CD1c-positive myeloid dendritic cell (primary cell): ENCODE results near the gene RAB15.

Experiments used
- DNase-seq: peaks from one replicate; pipeline ENCODE4 v3.0.0-alpha.2; 2016; ENCODE audit errors: extremely low spot score

Gene RAB15

DNA sequence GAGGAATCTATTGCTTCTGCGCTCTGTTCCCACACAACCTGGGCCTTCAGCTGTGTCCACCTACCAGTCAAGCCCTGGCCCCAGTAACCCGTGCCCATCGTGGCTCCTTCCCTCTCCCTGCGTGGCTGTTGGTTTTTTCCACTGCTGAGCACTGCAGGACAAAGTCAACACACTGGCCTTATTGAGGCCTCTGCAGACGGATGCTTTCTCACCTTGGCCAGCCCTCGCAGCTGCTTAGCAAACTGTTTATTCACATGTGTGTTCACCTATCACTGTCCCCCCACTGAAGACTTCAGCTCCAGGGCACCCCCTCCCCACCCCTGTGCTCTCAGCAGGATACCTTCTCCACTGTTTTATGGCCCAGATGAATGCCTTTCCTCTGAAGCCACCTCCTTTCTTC is 16.8 kb downstream of the RAB15 start:
- no peak for DNase-seq

DNA sequence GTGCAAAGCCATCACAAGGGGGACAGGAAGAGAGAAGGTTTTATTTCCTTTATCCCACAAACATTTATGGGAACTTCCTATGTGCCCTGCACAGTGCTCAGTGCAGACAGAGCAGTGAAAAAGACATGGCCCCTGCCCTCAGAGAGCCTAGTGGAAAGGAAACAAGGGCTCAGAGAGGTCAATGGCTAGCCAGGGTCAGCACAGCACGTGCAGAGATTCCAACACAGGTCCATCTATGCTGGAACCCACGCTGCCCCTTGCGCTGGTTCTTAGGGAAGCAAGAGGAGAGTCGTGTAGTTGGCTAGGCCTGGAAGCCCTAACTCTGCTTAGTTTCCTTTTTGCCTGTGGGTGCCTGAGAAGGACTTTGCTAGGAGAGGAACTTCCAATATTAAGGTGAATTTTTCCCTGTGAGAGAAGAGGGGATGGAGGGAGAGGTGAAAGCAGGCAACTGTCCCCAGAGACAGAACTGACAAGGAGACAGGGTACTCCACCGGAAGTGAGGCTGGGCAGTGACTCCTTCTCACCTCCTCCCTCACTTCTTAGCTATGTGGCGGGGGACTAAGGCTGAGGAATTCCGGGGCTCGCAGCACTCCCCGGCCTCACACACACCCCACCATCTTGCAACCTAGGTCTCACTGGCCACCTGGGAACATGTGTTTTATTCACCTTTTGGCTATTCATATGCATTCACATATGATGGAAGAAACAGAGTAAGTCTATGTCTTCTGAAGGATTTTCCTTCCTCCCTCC is 17.5 kb downstream of the RAB15 start:
- DNase-seq: no peak

DNA sequence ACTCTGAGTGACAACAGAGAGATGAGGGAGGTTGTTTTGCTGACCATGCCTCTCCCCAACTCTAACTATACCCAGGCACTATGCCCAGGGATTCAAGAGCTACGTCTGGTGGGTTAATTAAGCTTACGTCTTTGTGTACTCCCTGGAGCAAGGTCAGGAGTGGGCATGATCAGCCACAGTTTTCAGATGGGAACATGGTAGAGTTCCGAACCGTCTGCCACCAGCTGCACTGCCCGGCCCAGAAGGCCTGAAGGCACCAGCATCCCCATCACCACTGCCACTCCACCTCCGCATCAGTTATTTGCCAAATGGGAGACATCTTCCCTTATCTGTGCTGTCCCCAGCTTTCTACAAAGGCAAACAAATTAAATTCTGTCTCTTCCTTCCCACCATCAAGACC is 18.5 kb downstream of the RAB15 start:
- DNase-seq: no peak

DNA sequence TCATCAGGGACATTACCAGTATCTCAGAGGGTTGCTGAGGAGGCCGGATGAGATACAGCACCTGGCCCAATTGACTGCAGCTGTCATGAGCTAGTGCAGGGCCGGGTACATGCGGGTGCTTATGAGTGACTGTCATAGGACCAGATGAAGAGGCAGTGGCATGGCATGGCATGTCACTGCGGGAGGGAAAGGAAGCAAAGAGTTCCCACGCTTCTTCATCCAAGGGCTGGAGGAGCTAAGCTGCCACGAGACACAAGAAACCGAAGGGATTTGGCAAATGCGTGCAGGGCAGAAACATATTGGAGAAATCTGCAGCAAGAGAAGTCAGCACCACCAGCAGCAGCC is 18.9 kb downstream of the RAB15 start:
- no peak for DNase-seq

DNA sequence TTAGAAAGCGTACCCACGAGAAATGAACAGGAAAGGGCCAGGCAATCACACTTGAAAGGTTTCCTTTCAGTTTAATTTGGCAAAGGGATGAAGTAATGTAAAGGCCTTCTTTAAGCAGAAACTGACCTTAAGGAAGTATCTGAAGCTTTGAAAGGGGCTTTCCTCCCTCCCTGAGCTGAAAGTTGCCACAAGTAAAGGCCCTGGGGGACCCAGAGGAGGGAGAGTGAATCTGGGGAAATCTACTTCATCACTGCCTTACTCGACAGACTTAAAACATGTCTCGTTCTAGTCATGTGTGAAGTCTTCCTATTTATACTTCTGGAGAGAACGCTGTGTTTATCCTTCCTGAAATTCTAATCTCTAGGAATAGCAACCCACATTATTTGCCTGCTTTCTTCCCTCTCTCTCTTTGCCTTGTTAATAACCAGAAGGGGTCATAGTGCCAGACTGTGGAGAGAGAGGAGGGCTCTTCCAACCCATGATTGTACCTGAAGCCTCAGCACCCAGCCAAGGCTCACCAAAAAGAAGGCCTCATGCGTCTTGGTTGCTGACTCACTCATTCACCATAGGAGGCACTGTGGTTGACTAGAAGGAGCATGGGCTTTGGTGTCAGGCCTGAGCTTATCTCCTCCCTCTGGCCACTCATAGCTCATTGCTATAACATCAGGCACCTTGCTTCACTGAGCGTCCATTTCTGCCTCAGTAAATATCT is 19.4 kb downstream of the RAB15 start:
- DNase-seq: no peak

DNA sequence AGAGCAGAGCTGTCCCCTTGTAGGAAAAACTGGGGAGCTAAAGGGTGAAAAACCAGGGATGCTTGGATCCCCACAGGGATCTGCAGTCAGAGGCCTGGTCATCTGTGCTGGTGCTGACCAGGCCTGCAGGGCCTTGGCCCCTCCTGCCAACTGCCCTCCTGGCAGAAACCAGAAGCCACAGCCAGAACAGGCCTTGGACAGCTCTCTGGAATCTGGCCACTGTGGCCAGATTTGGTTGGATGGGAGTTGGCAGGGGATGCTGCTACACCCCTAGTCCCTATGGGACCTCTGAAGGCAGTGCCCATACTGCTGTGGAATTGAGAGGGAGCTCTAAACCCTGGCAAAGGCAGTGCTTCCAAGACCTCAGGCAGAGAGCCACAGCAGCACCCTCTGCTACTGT is 20.4 kb downstream of the RAB15 start:
- DNase-seq: no peak

DNA sequence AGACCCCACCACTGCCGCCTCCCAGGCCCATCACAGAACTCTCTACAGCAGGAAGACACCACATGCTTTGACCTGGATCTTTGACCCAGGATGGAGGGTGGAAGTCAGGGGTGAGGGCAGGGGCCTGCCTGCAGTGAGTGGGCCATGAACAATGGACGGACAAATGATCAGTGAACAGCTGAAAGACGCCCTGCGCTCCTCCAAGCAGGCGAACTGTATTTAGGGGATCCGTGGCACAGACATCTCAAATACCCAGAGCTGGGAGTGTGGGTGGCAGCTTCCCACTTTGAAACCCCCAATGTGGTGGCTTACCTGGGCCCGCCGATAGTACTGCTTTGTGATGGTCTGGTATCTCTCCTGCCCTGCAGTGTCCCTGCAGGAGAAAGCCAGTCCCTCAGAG is 20.8 kb downstream of the RAB15 start:
- no peak for DNase-seq

DNA sequence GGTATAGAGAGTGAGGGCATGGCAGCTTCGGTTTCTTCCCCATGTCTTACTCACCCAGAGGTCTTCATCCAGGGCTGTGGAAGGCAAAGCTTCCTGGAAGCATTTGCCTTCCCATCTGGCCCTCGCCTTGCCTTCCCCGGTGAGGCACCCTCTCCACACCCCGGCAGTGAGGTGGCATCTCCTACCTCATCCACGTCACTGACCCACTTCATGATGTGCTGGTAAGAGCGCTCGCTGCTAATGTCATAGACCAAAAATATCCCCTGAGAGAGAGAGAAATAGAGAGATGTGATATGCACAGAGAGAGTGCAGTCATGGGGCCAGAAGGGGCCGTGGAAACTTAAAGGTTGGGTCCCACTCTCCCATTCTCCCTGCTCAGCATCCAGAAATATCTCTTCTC is 21.2 kb downstream of the RAB15 start:
- DNase-seq: no peak

DNA sequence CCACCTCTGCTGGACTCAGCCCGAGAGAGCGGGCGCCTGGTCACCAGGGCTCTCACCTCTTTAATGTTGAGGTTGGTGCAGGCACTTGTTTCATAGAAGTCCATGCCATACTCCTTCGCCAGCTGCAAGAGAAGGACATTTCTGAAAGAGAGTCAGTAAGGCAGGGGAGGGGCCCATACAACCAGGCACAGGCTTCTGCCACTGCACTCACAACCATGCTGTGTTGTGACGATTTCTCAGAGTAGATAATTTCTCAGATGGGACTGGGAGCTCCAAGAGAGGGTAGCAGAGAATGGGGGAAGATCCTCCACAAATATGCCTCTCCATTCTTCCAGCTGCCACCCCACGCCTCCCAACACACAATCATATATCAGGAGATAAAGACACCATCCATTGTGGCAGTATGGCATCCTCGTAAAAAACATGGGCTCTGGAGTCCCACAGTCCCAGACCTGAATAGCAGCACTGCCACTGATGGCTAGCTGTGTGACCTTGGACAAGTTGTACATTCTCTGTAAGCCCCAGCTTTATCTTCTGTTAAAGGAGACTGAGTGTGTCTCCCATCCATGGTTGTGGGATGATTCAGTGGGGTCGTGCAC is 23.4 kb downstream of the RAB15 start:
- DNase-seq: no peak

DNA sequence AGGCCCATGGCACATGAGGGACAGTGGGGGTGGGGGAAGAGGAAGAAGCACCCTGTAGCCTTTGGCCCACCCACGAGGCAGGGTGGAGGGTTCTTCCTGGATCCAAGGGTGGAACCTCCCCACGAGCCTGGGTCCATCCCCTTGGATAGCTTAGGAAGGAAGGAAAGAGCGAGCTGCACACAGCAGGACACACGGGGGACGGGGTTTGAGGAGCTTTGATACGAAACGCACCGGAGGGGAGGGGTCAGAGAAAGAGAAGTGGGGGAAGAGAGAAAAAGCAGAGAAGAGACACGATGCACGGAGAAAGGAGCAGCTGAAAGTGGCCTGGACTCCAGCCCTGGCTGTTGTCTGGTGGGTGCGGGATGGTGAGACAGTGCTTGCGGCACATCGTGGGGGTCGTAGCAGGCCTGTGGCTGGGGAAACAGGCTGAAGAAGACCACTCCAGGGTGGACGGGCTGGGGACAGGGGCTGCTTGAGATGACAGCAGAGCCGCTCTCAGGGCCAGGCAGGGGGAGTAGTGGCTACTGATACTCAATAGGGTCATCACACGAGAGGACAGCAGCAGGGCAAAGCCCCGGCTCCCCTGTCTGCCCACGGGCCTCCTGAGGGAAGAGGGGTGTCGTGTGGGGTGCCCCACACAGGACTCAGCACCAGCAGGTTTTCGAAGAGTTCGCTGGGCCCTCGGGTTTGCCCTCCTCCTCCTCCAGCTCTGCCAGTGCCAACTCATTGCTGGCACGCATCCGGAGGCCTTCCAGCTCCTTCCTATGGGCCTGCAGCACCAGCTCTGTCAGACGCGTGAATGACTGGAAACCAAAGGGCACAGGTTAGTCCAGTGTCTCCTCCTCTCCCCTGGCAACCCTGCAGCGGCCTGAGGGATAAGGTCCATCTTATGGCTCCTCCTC is 24.2 kb downstream of the RAB15 start:
- no peak for DNase-seq

DNA sequence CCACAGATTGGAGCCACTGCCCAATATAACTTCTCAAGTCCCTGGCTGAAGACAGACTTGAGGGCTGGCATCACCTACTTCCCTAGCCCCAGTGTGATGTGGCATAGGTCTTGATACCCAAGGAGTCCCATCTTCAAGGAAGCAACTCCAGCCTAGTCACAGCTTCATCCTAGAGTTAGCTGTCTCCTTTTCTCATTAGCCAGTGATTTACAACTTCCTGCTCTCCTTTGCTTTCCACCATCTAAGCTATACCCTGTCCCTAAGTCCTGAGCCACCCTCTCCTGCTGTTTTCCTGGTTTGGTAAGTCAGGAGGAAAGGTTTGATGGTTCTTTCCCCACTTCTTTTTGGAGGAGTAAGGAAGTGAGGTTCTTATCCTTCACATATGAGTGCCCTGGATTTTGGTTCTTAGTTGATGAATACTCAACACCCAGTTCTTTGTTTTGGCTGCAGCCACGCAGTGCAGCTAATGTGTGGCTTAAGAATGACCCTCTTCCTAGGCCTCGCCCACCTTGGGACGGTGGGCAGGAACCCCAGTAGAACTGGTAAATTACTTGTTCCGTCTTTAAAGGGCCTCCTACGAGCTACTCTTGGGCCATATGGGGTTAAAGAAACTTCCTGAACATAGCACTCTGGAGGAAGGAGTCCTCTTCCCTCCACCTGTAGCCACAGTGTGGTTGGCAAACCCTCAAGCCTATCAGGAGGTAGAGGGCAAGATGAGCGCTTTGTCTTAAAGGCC is 25.7 kb downstream of the RAB15 start:
- DNase-seq: no peak

DNA sequence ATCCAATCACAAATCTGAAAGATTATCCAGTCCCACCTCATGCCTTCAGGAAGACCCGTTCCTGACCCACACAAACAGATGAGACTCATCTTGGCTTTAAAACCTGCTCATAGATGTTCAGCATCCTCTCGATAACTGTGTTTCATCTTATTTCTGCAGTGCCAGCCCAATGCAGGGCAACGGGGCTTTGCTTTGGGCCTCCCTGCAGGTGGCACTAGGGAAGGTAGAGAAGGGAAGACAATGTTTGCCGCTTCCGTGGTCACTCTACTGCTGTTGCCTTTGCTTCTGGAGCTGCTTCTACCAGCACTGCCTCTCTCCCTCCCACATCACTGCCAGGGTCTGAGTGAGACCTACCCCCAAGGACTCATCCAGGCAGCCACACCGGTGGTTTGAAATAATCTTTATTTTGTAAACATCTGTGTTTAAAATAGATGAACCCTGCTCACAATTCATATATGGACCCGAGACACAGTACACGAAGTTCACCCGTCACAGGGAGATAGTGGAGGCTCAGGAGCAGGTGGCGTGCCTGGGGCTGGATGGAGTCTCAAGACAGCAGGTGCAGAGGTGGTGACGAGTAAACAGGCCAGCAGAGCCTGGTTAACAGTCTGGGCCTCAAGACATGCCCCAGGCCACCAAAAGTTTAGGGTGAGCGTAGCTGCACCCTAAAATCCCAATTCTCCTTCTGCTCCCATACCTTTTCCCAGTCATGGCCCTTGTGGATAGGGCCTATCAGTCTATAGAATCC is 26.5 kb downstream of the RAB15 start:
- DNase-seq: no peak

DNA sequence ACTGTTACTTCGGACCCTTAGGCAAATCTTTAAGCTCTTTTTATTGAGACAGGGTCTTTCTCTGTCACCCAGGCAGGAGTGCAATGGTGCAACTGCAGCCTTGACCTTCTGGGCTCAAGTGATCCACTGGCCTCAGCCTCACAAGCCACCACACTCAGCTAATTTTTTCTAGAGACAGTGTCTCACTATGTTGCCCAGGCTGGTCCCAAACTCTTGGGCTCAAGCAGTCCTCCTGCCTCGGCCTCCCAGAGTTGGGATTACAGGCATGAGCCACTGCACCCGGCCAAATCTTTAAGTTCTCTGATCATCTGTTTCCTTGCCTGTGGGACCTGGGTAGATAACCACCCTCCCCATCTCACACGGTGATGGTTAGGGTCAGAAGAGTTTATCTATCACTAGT is 27.3 kb downstream of the RAB15 start:
- no peak for DNase-seq

DNA sequence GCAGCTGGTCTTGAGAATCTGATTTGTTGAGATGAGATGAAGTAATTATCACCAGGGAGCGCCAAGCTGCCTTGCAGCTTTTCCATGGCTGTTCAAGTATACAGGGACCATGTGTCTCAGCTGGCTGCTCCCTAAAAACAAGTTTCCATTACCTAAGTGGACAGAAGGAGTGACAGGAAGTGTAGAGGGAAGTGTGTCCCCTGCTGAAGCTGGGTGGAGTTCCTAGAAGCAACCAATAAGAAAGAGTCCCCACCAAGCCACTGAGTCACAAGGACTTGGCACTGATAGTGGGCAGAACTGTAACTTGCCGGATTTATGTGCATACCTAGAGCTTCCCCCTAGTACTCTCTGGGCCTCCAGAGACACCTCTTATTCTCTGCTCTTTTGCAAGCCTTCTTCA is 28.1 kb downstream of the RAB15 start:
- no peak for DNase-seq

DNA sequence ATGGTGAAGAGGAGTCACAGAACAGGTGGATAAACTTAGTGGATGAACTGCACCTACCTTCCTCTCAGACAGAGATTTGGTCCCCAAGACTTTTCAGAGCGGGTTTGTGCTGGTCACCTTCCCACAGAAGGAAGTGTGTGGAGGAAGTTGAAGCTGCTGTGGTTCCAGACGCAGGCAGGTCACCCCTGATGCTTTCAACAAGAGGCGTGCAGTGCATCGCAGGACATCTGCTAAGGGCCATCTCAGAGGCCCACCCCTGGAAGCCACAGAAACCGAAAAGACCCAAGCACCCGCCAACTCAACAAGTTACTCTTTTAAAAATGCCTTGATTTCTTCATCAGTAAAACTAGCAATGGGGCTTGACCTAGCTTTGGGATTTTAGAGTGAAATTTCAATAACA is 28.6 kb downstream of the RAB15 start:
- DNase-seq: no peak

DNA sequence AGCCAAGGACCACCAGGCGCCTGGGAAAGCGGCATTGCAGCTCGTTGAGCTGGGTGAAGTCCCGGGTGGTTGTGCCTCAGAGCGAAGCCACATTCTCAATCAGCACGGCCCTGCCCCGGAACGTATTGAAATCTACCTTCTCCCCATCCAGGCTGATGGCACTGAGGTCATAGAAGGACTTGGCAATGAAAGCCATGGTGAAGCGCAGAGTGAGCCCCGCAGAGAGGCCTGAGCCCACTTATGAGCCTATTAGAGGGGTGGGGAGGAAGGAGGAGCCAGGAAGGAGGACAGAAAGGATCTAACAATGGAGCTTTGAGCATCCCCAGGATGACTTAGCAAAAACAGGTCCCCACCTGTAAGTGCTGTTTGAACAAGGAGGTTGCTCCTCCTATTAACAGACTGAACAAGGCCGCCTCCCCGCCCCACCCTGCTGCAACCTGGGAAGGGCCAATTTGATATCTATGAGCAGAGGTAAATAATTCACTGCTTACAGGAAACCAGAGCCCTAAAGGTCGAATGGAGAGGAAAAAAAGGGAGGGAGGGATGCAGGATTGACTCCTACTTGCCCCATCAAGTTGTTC is 29.5 kb downstream of the RAB15 start, which contains the start of gene GPX2:
TSS of gene GPX2 (minus strand) at position 215 of the 581 bp plus-strand sequence. CDS start at position 196, 19 bp downstream.
- DNase-seq: no peak

DNA sequence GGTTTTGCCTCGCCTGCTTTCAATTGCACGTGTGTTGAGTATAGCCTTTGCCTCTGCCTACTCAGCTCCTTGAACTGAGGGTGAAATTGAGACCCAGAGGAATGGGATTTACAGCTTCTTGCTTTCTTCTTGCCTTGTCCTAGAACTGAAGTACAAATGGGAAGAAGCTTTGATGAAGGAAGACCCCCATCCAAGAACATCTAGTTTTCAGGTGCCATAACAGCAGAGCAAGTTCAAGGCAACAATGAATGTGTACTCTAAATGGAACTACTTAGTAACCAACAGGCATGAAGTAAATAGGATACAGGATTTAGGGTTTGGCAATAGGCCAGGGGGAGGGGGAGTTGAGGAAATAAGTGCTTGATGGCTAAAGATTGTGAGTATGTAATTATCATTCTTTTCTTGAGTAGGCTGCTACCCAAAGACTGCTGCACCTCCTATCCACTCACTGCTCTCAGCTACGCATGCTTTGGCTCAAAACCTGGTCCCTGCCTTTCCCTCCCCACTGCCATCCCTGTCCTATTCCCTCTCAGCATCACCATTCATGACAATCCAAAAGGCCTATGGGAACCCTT is 31.7 kb downstream of the RAB15 start:
- no peak for DNase-seq

DNA sequence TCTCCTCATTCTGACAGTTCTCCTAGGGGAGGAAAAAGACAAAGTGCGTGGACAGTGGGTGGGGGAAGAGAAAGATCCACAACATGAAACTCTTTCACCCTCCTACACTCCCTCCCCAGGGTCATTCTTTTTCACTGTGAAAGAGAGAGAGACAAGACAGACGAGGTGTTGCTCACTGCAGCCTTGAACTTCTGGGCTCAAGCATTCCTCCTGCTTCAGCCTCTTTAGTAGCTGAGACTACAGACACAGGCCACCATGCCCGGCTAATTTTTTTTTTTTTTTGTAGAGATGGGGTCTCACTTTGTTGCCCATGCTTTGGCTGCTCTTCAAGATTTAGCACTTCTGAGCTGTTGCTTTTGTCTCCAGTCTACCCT is 32.3 kb downstream of the RAB15 start:
- DNase-seq: no peak

DNA sequence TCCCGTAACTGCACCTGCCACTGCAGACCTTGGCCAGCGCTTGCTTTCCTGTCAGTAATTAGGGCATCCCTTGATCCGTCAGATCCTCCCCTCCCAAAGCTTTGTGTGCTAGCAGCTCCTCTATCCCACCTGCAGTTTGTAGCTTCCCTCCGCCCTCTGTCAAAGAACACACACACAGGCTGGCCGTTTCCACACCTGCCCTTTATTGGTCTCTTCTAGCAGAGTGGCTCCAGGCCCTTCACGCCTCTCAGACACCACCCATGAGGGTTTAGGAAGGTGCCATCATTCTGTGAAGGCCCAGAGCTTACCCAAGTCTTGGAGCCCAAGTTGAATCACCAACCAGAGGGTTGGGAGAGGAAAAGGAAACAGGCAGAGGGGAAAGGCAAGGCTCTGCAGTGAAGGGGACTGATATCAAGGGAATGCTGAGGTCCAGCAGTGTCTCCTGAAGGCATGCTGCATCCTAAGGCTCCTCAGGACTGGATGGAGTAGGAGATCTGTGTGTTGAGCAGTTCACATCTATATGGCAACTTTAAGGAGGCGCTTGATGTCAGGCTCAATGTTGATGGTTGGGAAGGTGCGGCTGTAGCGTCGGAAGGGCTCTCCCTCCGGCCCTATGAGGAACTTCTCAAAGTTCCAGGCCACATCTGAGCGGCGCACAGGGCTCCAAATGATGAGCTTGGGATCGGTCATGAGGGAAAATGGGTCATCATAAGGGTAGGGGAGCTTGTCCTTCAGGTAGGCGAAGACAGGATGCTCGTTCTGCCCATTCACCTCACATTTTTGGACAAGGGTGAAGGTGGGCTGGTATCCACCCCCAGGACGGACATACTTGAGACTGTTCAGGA is 32.9 kb downstream of the RAB15 start:
- no peak for DNase-seq
